Measurements from ENCODE around the gene TWIST2. TPM values are rescaled to one million over a fixed set of nuclear protein-coding genes. Genes with fewer than 3 reads are reported as not detected.

The TWIST2 gene
- total and polyA plus RNA-seq, 10 of the 15 experiments (the other 5 are each of a cell fraction or from before 2014, with no cell fraction given) = not detected

DNA sequence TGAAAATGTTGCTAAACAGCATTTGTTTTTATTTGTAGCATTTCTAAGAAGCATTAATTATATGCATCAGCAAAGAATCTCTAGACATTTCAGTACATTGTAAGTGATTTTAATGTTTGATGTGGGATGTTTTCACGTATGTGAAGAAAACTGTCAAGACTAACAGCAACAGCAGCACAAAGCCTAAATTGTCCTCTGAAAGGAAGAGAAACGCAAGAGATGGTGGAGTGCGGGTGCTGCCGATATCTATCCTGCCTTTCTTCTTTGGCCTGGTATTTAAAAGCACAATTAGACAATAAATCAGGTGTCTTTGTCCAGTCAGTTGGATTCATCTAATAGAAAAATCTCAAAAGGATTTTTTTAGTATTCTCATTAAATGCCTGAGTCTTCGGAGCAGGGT, 3.1 kb downstream of the TWIST2 start:
- Histone ChIP-seq H3K4me1 (ENCODE audit: control insufficient read depth, insufficient read depth, low read length) (no peaks in the 10 kb centered on the region), H3K9me3 (replicated peaks; ENCODE audit: control insufficient read depth, insufficient read depth, low read length) (no peaks in the 10 kb centered on the region; the same call in 2 of the 3 replicates), H3K4me2 (ENCODE audit: control insufficient read depth, insufficient read depth) (no peak overlapping the region), H4K20me1 (ENCODE audit: control insufficient read depth, insufficient read depth) (no peaks in the 10 kb centered on the region), H3K4me3 (no peak overlapping the region), H3K36me3 (ENCODE audit: control insufficient read depth in 2 of 2, insufficient read depth in 2 of 2, low read length in 1 of 2) (no peaks in the 10 kb centered on the region), H3K27ac (ENCODE audit: control insufficient read depth, insufficient read depth) (no peak overlapping the region), H3K79me2 (ENCODE audit: control insufficient read depth, insufficient read depth, low read length) (no peaks in the 10 kb centered on the region), H2AFZ (ENCODE audit: control insufficient read depth, low read depth, low read length) (no peak overlapping the region), H3K9ac (ENCODE audit: control insufficient read depth, insufficient read depth, low read length) (no peak overlapping the region), H3K27me3 (replicated peaks in 1 of 2; ENCODE audit: control insufficient read depth in 2 of 2, insufficient read depth in 2 of 2, low read length in 1 of 2) (no peaks in the 10 kb centered on the region; a peak in 3 of 4 replicates)
- RAD21 ChIA-PET (ENCODE audit: unreplicated experiment) = no interaction called here
- no peak for DNase-seq (ENCODE audit: low read depth, low spot score)
- BruUV-seq (replicated peaks) = no TSS peak
- WGBS (ENCODE audit: insufficient coverage, insufficient replicate concordance, low lambda C conversion rate, missing lambda C conversion rate) = 20% methylated on average over 5 of the region's 5 CpGs
- in situ Hi-C loops (cut with MboI) = no loop called here
- SMC1A ChIA-PET (ENCODE audit: uncharacterized antibody, unreplicated experiment) = no interaction called here
- intact Hi-C loops (cut with micrococcal nuclease; ENCODE audit: unreplicated experiment) = no loop called here
- no peak for TF ChIP-seq CBX3 (IDR thresholded peaks at IDR 0.05; ENCODE audit: borderline replicate concordance, low read depth)
- no peak for TF ChIP-seq TBL1XR1 (IDR thresholded peaks at IDR 0.05; ENCODE audit: low read depth, low read length)
- TF ChIP-seq STAT1 (conservative IDR thresholded peaks at IDR 0.05) = no peak
- TF ChIP-seq RAD51 (IDR thresholded peaks at IDR 0.05) = no peak
- TF ChIP-seq TCF12 (IDR thresholded peaks at IDR 0.05; ENCODE audit: low read depth, low read length) = no peak
- no peak for TF ChIP-seq YY1 (IDR thresholded peaks at IDR 0.05; ENCODE audit: low read depth, low read length)
- no peak for TF ChIP-seq MEF2A (IDR thresholded peaks at IDR 0.05; ENCODE audit: insufficient read depth, low read depth, low read length)
- no peak for TF ChIP-seq MTA2 (IDR thresholded peaks at IDR 0.05; ENCODE audit: low read depth)
- no peak for TF ChIP-seq SP1 (IDR thresholded peaks at IDR 0.05; ENCODE audit: low read depth, low read length)
- no peak for TF ChIP-seq TCF3 (IDR thresholded peaks at IDR 0.05; ENCODE audit: borderline replicate concordance, insufficient read depth, low read depth, low read length)
- no peak for FAIRE-seq
- ATAC-seq = no peak
- CTCF ChIA-PET = no interaction called here
- POLR2A ChIA-PET = no interaction called here

DNA sequence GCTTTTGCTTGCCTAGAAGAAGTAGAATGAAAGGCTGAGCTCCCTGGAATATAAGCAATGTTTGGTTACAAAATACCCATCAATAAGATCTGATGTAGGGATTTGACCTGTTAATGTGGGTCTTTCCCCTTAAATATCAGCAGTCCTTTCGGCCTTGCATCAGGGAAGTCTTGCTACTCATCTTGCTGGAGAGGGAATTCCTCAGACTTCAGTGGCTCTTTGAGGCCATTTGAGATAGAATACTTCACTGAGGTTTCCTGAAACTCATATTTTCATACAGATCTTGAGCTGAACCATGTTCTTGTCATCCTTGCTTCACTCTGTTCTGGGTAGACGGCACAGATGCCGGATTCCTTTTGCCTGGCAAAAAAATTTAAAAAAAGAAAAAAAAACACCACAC, 3.9 kb downstream of the TWIST2 start:
- SMC1A ChIA-PET (ENCODE audit: uncharacterized antibody, unreplicated experiment) = no interaction called here
- BruUV-seq (replicated peaks) = no TSS peak

More for the DNA sequence above, 3.9 kb downstream of the TWIST2 start:
- Histone ChIP-seq H4K20me1 (ENCODE audit: control insufficient read depth, insufficient read depth) (no peaks in the 10 kb centered on the region), H3K9ac (ENCODE audit: control insufficient read depth, insufficient read depth, low read length) (no peak overlapping the region), H3K27ac (ENCODE audit: control insufficient read depth, insufficient read depth) (no peak overlapping the region), H3K36me3 (ENCODE audit: control insufficient read depth in 2 of 2, insufficient read depth in 2 of 2, low read length in 1 of 2) (no peaks in the 10 kb centered on the region), H3K79me2 (ENCODE audit: control insufficient read depth, insufficient read depth, low read length) (no peaks in the 10 kb centered on the region), H3K4me2 (ENCODE audit: control insufficient read depth, insufficient read depth) (no peak overlapping the region), H3K4me1 (ENCODE audit: control insufficient read depth, insufficient read depth, low read length) (no peaks in the 10 kb centered on the region), H3K4me3 (no peak overlapping the region), H3K9me3 (replicated peaks; ENCODE audit: control insufficient read depth, insufficient read depth, low read length) (no peaks in the 10 kb centered on the region; the same call in 2 of the 3 replicates), H2AFZ (ENCODE audit: control insufficient read depth, low read depth, low read length) (no peak overlapping the region), H3K27me3 (replicated peaks in 1 of 2; ENCODE audit: control insufficient read depth in 2 of 2, insufficient read depth in 2 of 2, low read length in 1 of 2) (no peaks in the 10 kb centered on the region; a peak in 3 of 4 replicates)
- no peak for TF ChIP-seq ZNF217 (IDR thresholded peaks at IDR 0.05)
- no peak for TF ChIP-seq SRF (IDR thresholded peaks at IDR 0.05; ENCODE audit: low read depth in 2 of 2, low read length in 2 of 2)
- intact Hi-C loops (cut with micrococcal nuclease; ENCODE audit: unreplicated experiment) = no loop called here
- no peak for DNase-seq (ENCODE audit: low read depth, low spot score)
- ChIA-PET POLR2A (no interaction called here), RAD21 (ENCODE audit: unreplicated experiment) (no interaction called here), CTCF (no interaction called here)
- FAIRE-seq = no peak
- ATAC-seq = no peak
- WGBS (ENCODE audit: insufficient coverage, insufficient replicate concordance, low lambda C conversion rate, missing lambda C conversion rate) = 30% methylated on average over 3 of the region's 3 CpGs
- in situ Hi-C loops (cut with MboI) = no loop called here
